GM18507 (cell line): ENCODE results near the gene PLCB4.
"Not testable (repeated sequence)": the region's sequence is repeated elsewhere in the genome, so short reads cannot be mapped to it uniquely, and the experiment has no call there.

Experiments used
- DNase-seq: peaks from one replicate; pipeline ENCODE4 v3.0.0; 2011; ENCODE audit warnings: low read depth; ENCODE audit not compliant: insufficient read length; ENCODE audit errors: extremely low spot score
- FAIRE-seq: peaks from 2 replicates; lab custom pipeline; 2011; peaks lifted over from hg19 to GRCh38; lab: Jason Lieb, UNC

PLCB4 gene

GRCh38 chr20:9068841-9069663, at the start of gene PLCB4:
Gene PLCB4 (plus strand): TSS chr20:9069087. CDS start chr20:9307815, 238,728 bp downstream.
- no peak for FAIRE-seq
- no peak for DNase-seq

DNA sequence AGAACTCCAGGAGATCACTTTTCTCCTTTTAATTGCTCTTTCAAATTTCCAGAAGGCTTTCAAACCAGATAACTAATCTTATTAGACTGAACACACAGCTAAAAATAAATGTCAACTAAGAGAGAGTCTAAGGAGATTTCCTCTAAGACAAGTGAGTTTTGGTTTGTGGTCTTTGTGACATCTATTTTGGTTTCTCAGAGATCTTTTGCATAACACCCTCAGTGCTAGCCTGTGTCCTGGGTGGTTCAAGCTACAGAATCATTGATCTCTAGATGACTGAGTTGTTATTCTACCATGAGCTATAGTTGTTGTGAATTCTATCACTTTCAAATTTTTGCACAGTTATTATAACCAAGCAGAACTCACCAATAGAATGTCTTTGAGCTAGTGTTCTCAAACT, 49.1 kb upstream of the PLCB4 start:
- no peak for DNase-seq
- FAIRE-seq = no peak

- no peak for FAIRE-seq
Measured at GRCh38 chr20:9021216-9021615, 47.7 kb upstream of the PLCB4 start.

GRCh38 chr20:9021699-9022098, 47.2 kb upstream of the PLCB4 start:
- FAIRE-seq (no peak), DNase-seq (no peak)

More at GRCh38 chr20:9021216-9021615, 47.7 kb upstream of the PLCB4 start:
- no peak for DNase-seq

DNA sequence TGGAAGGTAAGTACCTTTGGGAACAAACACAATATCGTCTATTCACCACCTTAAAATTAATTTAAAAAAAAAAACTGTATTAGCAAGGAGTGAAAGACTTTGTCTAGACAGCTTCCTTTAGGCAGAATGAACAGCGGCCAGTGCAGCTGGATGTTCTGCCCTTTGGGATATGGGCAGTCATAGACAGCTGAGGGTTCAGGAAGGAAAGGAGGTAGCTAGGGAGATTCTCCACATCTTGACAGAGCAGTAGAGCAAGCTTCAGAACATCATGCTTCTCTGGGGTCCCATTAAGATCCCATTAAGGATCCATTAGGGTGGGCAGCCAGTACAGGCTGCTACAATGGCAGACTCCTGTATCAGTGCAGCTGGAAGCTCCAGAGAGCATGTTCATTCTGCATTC, 46.5 kb upstream of the PLCB4 start:
- FAIRE-seq (no peak), DNase-seq (no peak)

DNA sequence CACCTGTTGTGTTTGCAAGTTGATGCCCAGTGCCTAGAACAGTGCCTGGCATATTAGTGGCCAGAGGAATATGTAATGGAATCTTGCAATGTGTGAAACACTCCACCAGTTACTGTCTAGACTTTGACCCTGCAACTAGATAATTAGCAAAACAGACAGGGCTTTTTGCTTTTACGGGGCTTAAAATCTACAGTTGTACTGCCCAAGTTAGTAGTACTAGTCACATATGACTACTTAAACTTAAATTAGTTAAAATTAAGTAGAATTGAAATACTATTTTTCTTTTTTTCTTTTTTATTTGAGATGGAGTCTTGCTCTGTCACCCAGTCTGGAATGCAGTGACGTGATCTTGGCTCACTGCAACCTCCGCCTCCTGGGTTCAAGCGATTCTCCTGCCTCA, 44.3 kb upstream of the PLCB4 start:
- DNase-seq (no peak), FAIRE-seq (no peak)

DNA sequence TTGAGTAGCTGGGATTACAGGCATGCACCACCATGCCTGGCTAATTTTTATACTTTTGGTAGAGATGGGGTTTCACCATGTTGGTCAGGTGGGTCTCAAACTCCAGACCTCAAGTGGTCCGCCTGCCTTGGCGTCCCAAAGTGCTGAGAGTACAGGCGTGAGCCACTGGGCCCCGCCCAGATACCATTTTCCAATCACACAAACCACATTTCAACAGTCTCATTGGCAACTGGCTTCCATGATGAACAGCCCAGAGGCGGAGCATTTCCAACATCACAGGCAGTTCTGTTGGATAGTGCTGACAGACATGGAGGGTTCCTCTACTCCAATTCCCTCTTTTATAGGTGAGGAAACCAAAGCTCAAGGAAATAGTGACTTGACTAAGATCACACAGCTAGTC, 43.9 kb upstream of the PLCB4 start:
- no peak for FAIRE-seq
- DNase-seq = no peak

DNA sequence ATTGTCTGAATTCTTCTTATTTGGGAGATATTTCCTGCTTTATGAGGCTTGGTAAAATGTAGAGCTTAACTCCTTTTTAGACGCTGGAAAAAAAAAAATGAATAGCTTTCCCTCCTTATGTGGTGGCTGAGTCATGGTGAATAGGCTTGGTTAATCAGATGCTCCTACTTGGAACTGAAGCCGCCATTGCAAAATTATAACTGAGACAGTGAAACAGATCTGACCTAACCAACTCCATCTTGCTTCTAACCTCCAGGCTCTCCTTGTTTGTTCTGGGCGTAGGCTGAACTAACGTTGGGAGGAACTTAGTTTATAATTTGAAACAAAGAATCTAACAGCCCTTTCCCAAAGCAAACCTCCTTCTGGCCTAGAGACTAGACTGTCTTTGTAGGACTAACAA, 43.2 kb upstream of the PLCB4 start:
- no peak for DNase-seq
- FAIRE-seq = no peak

DNA sequence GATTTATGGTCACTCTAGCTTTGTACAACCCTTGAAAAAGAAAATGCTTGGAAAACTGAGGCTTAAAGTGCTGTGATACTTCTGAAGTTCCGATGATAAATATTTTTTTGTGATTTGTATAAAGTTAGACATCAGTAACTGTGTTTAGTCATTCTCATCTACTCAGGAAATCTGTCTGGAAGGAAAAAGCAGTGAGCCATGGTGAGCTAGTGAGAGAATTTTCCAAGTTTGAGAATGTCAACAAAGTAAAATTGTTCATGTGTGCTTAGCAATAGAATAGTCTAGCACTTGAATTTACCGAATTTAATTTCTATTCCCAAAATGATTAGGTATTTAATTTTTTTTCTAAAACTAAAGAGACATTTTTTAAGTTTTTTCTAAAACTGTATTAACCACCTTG, 41.3 kb upstream of the PLCB4 start:
- DNase-seq = no peak

DNA sequence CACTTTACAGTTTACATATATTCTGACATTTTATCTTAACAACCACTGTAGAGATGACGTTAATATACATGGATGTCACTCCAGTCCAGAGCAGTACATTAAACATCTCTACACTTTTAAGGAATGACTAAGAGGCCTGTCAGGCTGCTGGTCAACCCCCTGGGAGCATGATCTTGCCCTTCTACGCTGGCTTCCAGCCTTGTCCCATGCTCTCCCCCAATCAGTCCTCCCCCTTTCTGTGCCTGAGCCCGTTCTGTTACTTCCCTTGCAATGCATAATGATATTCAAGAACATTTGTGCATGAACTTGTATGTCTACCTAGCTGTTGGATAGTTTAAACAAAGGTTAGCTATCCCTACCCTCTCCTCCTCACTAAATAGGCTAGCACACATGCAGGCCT, 40.5 kb upstream of the PLCB4 start:
- DNase-seq (no peak), FAIRE-seq (no peak)

More for the DNA sequence above, 41.3 kb upstream of the PLCB4 start:
- no peak for FAIRE-seq

GRCh38 chr20:9031991-9032390, 36.9 kb upstream of the PLCB4 start:
- no peak for DNase-seq
- no peak for FAIRE-seq

- FAIRE-seq (no peak), DNase-seq (no peak)
Measured at GRCh38 chr20:9032758-9033157, 36.1 kb upstream of the PLCB4 start.

DNA sequence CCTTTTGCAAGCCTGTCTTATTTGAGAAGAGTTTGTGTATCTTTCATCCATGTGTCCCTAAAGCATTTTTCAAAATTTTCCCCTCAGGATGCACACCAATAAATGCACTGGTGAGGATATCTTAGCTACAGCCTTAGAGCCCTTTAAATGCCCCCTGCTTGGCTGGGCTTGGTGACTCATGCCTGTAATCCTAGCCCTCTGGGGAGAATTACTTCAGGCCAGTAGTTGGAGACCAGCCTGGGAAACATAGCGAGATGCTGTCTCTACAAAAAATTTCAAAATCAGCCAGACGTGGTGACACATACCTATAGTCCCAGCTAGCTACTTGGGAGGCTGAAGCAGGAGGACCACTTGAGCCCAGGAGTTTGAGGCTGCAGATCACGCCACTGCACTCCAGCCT, 33.8 kb upstream of the PLCB4 start:
- no peak for DNase-seq
- FAIRE-seq = no peak

- FAIRE-seq (no peak), DNase-seq (no peak)
Measured at GRCh38 chr20:9036593-9036992, 32.3 kb upstream of the PLCB4 start.

GRCh38 chr20:9038791-9039535, 29.9 kb upstream of the PLCB4 start:
- FAIRE-seq = no peak
- no peak for DNase-seq

DNA sequence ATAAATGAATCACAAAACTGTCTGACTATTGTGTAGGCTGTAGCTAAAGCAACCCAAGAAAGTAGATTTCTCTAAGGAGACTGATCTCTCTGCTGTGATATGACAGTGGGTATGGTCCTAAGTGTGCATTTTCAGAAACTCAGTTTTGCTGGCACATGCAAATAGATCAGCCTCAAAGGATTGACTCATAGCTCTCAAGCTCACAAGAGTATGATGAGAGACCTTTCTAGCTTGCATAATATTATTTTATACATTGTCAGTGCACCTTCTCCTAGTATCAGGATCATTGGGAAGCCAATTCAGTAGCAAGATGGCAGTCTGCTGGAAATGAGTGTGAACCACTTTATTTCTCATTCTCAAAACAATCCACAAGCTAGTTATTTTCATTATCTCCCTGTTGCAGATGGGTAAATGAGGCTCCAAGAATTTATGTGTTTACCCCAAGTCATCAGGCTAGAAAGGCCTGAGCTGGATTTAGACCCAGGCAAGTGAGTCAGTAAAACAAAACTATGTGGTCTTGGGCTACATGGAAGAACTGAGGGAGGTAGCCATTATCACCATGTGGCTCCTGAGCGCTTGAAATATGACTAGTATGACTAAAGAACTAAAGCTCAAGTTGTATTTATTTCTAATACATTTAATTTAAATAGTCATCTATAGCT, 27.9 kb upstream of the PLCB4 start:
- no peak for FAIRE-seq

GRCh38 chr20:9043364-9043763, 25.5 kb upstream of the PLCB4 start:
- FAIRE-seq (no peak), DNase-seq (no peak)

More for the DNA sequence above, 27.9 kb upstream of the PLCB4 start:
- no peak for DNase-seq

GRCh38 chr20:9047928-9048327, 21.0 kb upstream of the PLCB4 start:
- DNase-seq, FAIRE-seq: not testable (repeated sequence)

GRCh38 chr20:9051508-9051907, 17.4 kb upstream of the PLCB4 start:
- FAIRE-seq (no peak), DNase-seq (no peak)

- FAIRE-seq (no peak), DNase-seq (no peak)
Measured at GRCh38 chr20:9052136-9052535, 16.8 kb upstream of the PLCB4 start.
